22Rv1 (cell line): ENCODE results near the gene AP3S1.

Source experiments
- H3K27ac ChIP-seq: fragments of 450-650 bp; 2 replicates; pipeline ENCODE4 v1.5.1; 2017
- ZFX ChIP-seq: fragments of 450-650 bp; IDR thresholded peaks from 2 replicates; pipeline ENCODE4 v1.6.1; 2017; ENCODE audit warnings: antibody characterized with exemption, borderline replicate concordance
- TF ChIP-seq, protein P1 (sequence below): fragments of 450-650 bp; IDR thresholded peaks from 2 replicates; pipeline ENCODE4 v1.5.1; 2017; ENCODE audit warnings: mild to moderate bottlenecking

Gene AP3S1

GRCh38 chr5:115841382-115842088 lies at the start of gene AP3S1, which contains the start of gene ATG12:
Gene AP3S1, plus strand, starts transcription at chr5:115841935. Its CDS starts 103 bp downstream, at chr5:115842038.
Gene ATG12, minus strand, starts transcription at chr5:115841565. Its CDS starts 13 bp downstream, at chr5:115841552.
- TF ChIP-seq, protein P1, sequence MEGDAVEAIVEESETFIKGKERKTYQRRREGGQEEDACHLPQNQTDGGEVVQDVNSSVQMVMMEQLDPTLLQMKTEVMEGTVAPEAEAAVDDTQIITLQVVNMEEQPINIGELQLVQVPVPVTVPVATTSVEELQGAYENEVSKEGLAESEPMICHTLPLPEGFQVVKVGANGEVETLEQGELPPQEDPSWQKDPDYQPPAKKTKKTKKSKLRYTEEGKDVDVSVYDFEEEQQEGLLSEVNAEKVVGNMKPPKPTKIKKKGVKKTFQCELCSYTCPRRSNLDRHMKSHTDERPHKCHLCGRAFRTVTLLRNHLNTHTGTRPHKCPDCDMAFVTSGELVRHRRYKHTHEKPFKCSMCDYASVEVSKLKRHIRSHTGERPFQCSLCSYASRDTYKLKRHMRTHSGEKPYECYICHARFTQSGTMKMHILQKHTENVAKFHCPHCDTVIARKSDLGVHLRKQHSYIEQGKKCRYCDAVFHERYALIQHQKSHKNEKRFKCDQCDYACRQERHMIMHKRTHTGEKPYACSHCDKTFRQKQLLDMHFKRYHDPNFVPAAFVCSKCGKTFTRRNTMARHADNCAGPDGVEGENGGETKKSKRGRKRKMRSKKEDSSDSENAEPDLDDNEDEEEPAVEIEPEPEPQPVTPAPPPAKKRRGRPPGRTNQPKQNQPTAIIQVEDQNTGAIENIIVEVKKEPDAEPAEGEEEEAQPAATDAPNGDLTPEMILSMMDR, result no peak
- TF ChIP-seq ZFX, result no peak
- H3K27ac ChIP-seq, result peak within 1 kb of the TSS; percentile 76

DNA sequence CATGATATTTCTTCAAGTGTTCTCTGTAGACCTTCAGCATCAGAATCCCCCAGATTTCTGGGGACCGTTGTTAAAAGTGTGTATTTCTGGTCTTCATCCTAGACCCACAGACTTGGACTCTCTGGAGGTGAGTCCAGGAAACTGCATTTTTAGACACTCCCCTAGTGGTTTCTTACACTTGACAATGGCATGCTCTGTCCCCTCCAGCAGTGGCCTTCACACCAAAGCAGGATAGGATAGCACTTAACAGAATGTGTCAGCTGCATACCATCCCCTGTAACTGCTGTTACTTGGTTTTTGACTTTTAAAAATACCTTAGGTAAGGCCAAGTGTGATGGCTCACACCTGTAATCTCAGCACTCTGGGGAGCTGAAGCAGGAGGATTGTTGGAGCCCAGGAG lies 46.0 kb upstream of the AP3S1 start:
- H3K27ac ChIP-seq, result no peak overlapping the region
- TF ChIP-seq, protein P1, result no peak
- TF ChIP-seq ZFX, result no peak

DNA sequence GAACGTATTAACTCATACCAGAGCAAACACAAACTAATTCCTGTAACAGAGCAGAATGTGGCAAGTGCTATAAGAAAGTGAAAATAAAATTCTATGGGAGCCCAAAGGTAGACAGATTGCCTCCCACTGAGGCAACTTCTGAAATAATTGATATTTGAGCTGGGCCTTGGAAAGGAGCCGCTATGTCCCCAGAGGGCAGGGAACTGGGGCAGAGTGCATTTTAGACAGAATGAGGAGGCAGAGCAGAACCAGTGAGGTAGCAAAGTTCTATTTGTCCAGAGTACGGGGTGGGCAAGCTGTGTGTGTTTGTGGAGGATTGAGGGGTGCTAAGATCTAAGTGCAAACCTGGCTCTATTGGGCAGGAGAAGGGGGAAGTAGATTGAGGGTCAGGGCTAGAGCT lies 45.1 kb upstream of the AP3S1 start:
- TF ChIP-seq, protein P1, result no peak
- no peak for TF ChIP-seq ZFX
- H3K27ac ChIP-seq, result no peak overlapping the region

DNA sequence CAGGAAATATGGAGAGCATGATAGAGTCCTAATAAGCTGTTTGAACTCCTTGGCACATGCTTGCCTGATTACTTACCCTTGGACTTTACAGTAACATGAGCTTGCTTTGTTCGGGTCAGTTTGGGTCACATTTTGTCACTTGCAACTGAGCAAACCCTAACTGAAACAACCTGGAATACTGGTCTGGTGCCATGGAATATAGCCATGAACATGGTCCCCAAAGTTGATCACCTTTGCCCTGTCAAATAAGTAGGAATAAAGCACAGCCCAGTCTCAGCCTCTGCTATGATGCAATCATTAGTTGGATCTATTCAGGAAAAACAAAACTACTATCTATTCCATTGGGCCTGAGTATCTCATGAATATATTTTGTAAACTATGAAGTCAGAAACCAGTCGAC lies 43.5 kb upstream of the AP3S1 start:
- TF ChIP-seq, protein P1, result no peak
- TF ChIP-seq ZFX, result no peak
- H3K27ac ChIP-seq, result no peak overlapping the region

- no peak overlapping the region for H3K27ac ChIP-seq
- TF ChIP-seq, protein P1, result no peak
- TF ChIP-seq ZFX, result no peak
Observed at GRCh38 chr5:115800108-115800507, 41.6 kb upstream of the AP3S1 start.

GRCh38 chr5:115801152-115801551 lies 40.6 kb upstream of the AP3S1 start:
- TF ChIP-seq, protein P1, result no peak
- no peak for TF ChIP-seq ZFX
- H3K27ac ChIP-seq, result no peak overlapping the region

DNA sequence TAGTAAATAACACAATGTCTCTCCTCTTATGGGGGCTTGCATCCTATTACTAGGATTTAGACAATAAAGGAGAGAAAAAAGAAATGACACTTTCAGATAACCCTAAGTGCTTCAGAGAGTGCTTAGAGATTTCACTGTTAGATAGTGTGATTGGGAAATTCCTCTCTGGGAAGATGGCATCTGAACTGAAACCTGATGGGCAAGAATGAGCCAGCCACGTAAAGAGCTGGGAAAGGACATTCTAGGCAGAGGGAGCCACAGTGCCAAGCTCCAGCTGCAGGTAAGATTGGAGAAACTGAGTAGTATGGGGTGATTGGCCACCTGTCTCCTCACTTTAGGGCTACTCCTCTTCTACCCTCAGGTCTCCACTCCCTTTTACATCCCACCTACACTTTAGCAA lies 39.8 kb upstream of the AP3S1 start:
- TF ChIP-seq ZFX, result no peak
- TF ChIP-seq, protein P1, result no peak
- H3K27ac ChIP-seq, result no peak overlapping the region
